ENCODE data around the gene RHCE. TPM values are rescaled to one million over a fixed set of nuclear protein-coding genes. Genes with fewer than 3 reads are reported as not detected.

RHCE gene
- total and polyA plus RNA-seq, 5 donors from 2014 or later = 0.16 to 0.45 (median 0.31) TPM; not detected in 1

DNA sequence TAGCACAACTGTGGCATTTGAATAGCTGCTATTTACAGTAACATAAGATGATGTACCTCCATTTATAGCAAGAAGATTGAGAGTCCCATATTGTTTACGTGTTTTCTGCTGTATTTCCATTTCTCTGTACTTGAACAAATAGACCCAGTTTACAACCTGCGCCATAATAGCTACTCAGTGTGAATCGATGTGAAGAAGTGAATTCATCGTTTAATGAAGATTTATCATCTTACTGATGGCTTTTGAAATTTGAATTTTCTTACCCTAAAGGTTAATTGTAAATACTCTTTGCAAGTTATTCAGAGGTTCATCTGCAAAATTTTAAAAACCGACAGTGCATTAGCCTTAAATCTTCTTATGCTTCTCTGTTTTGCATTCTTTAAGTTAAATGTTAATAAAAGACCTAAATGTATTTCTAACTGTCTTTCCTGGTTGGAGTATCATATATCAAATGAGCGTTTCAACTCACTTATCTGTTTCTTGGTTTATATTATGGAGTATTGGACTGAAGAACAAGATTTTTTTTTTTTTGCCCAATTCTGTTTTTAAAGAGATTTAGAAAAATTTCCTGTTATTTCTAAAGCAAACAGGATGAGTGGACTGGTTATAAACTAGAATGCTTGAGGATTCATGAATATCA, 12.2 kb upstream of the RHCE start:
- H3K27me3 ChIP-seq (ENCODE audit: control insufficient read depth, insufficient read depth, low read length) = no peaks in the 10 kb centered on the region
- Mint-ChIP-seq H3K4me1 (peaks cover 44 to 68% (median 59%) of the 10 kb centered on the region in 4 donors), H3K4me3 (peak overlapping the region; percentile 90 to 97 (median 94)), H3K36me3 (no peaks in the 10 kb centered on the region), H3K27me3 (peaks cover 11% of the 10 kb centered on the region), H3K27ac (peak overlapping the region; percentile 69 to 93 (median 92)), H3K9me3 (no peaks in the 10 kb centered on the region)
- H3K9me3 ChIP-seq (ENCODE audit: control insufficient read depth in 2 of 2, low read length in 2 of 2) = no peaks in the 10 kb centered on the region
- H3K4me3 ChIP-seq (ENCODE audit: low read depth, low read length) = peak overlapping the region; percentile 88
- H3K36me3 ChIP-seq (ENCODE audit: control insufficient read depth, insufficient read depth, low read length) = peaks cover 6% of the 10 kb centered on the region
- peaks cover 42% of the 10 kb centered on the region for H3K4me1 ChIP-seq (ENCODE audit: control insufficient read depth, insufficient read depth, low read length, poor library complexity, severe bottlenecking)
- ATAC-seq (ENCODE audit: low read depth in 2 of 2) (no peak), DNase-seq (no peak)
- H3K27ac ChIP-seq (ENCODE audit: insufficient read depth, low read length, poor library complexity, severe bottlenecking) = peak overlapping the region; percentile 64

DNA sequence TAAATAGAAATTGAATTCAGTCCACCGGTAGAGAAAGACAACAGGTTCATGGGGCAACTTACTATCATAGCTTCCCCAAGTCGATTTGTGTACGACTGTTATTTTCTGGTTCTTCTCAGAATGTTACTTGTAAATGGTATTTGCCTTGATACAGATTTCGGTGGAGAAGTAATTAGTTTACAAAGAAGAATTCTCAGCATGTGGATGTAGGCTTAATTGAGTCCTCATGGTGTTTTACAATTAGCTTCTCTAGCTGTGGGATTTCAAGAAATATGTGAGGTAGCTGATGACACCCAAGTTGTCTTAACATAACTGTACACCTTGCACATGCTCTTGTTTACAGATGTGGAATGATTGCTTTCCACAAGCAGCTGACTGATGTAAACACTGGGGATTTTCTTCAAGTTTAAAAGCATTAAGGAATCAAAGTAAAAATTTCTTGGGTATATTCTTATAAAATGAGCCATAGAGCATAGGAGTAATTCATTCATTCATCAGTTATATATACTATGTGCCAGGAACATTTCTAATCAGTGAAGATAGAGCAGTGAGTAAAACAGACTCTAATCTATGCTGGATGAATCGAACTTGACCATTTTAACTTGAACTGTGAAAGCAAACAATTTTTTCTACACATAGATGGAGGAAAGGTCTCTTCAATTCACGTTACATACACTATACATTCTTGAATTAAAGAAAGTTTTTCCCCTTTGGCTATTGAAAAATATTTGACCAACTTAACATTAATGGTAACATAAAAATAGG, 11.5 kb upstream of the RHCE start:
- DNase-seq = peak in 1 of 3 donors; percentile 17
- peaks cover 11% of the 10 kb centered on the region for H3K27me3 Mint-ChIP-seq
- Histone ChIP-seq H3K4me3 (ENCODE audit: low read depth, low read length) (peak overlapping the region; percentile 88), H3K9me3 (ENCODE audit: control insufficient read depth in 2 of 2, low read length in 2 of 2) (no peaks in the 10 kb centered on the region), H3K27me3 (ENCODE audit: control insufficient read depth, insufficient read depth, low read length) (no peaks in the 10 kb centered on the region), H3K36me3 (ENCODE audit: control insufficient read depth, insufficient read depth, low read length) (peaks cover under 1% of the 10 kb centered on the region), H3K27ac (ENCODE audit: insufficient read depth, low read length, poor library complexity, severe bottlenecking) (peak overlapping the region; percentile 64), H3K4me1 (ENCODE audit: control insufficient read depth, insufficient read depth, low read length, poor library complexity, severe bottlenecking) (peaks cover 42% of the 10 kb centered on the region)
- H3K9me3 Mint-ChIP-seq = no peaks in the 10 kb centered on the region
- no peak for ATAC-seq (ENCODE audit: low read depth in 2 of 2)
- H3K27ac Mint-ChIP-seq = peak overlapping the region; percentile 79 to 93 (median 92)
- H3K4me1 Mint-ChIP-seq = peaks cover 44 to 67% (median 57%) of the 10 kb centered on the region in 4 donors
- no peaks in the 10 kb centered on the region for H3K36me3 Mint-ChIP-seq
- peak overlapping the region; percentile 90 to 97 (median 94) for H3K4me3 Mint-ChIP-seq

- Histone ChIP-seq H3K4me1 (ENCODE audit: control insufficient read depth, insufficient read depth, low read length, poor library complexity, severe bottlenecking) (peaks cover 42% of the 10 kb centered on the region), H3K27me3 (ENCODE audit: control insufficient read depth, insufficient read depth, low read length) (no peaks in the 10 kb centered on the region), H3K9me3 (ENCODE audit: control insufficient read depth in 2 of 2, low read length in 2 of 2) (no peaks in the 10 kb centered on the region), H3K36me3 (ENCODE audit: control insufficient read depth, insufficient read depth, low read length) (no peaks in the 10 kb centered on the region), H3K4me3 (ENCODE audit: low read depth, low read length) (peak overlapping the region; percentile 88), H3K27ac (ENCODE audit: insufficient read depth, low read length, poor library complexity, severe bottlenecking) (peak overlapping the region; percentile 97)
- H3K27me3 Mint-ChIP-seq = peaks cover 11% of the 10 kb centered on the region
- no peaks in the 10 kb centered on the region for H3K36me3 Mint-ChIP-seq
- H3K4me3 Mint-ChIP-seq = peak overlapping the region; percentile 97 to 99 (median 98)
- DNase-seq (peak in 2 of 3 donors; percentile 73 to 85), ATAC-seq (ENCODE audit: low read depth in 2 of 2) (peak; percentile 36 to 38)
- peak overlapping the region; percentile 79 to 100 (median 92) for H3K27ac Mint-ChIP-seq
- peaks cover 42 to 59% (median 52%) of the 10 kb centered on the region in 4 donors for H3K4me1 Mint-ChIP-seq
- H3K9me3 Mint-ChIP-seq = no peaks in the 10 kb centered on the region
Measured at GRCh38 chr1:25430967-25431881, 10.6 kb upstream of the RHCE start.

DNA sequence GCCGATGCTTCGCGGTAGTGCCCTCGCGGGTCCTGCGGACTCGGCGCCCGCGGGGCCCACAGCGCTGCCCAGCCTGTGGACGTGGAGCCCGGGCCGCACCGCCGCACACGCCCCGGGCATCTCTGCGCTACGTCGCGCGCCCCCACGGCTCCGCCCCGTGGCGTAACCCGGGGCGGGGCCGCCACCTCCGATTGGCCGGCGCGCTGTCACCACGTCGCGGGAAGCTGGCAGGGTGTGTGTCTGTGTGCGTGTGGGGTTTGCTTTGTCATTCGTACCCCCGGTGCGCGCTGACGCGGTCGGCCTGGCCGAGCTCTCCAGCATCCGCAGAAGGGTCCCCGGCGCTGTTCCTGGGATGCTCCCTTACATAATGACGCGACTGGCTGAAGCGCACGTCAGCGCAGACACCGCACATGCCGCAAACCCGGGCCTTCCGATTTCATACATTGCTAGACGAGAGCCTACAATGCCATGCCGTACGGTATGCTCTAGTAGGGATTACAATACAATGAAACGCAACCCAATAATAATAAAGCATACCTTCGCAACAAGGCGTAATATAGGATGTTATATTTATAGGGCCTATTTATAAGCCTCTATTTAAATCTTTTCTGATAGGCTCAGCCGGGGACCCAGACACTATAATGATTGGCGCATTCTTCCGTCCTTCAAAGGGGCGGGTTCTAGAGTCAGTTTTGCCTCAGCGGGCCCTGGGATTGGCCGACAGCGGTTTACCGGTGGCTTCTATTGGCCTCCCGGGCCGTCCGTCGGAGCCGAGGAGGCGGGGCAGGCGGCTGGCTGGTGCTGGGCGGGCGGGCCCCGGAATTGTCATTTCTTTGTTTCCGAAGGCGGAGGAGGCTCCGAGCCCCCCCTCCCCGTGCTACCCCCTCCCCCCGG, 9.7 kb upstream of the RHCE start, which contains the start of gene MACO1:
Gene MACO1 (plus strand): TSS at position 825 of the 894 bp plus-strand sequence. CDS start 202 bp downstream, outside the sequence.
- H3K9me3 Mint-ChIP-seq = no peaks in the 10 kb centered on the region
- Histone ChIP-seq H3K27ac (ENCODE audit: insufficient read depth, low read length, poor library complexity, severe bottlenecking) (peak within 1 kb of the TSS; percentile 97), H3K9me3 (ENCODE audit: control insufficient read depth in 2 of 2, low read length in 2 of 2) (no peaks in the 10 kb centered on the region), H3K4me3 (ENCODE audit: low read depth, low read length) (peak within 1 kb of the TSS; percentile 96), H3K27me3 (ENCODE audit: control insufficient read depth, insufficient read depth, low read length) (no peaks in the 10 kb centered on the region), H3K36me3 (ENCODE audit: control insufficient read depth, insufficient read depth, low read length) (no peaks in the 10 kb centered on the region), H3K4me1 (ENCODE audit: control insufficient read depth, insufficient read depth, low read length, poor library complexity, severe bottlenecking) (peaks cover 36% of the 10 kb centered on the region)
- ATAC-seq (ENCODE audit: low read depth in 2 of 2) (peak; percentile 87 to 88), DNase-seq (peak; percentile 94 to 98 (median 97))
- peaks cover 2% of the 10 kb centered on the region for H3K36me3 Mint-ChIP-seq
- H3K4me3 Mint-ChIP-seq = peak within 1 kb of the TSS; percentile 97 to 99 (median 98)
- H3K27me3 Mint-ChIP-seq = peaks cover 11% of the 10 kb centered on the region
- H3K27ac Mint-ChIP-seq = peak within 1 kb of the TSS; percentile 95 to 100 (median 100)
- H3K4me1 Mint-ChIP-seq = peaks cover 33 to 50% (median 43%) of the 10 kb centered on the region in 4 donors

GRCh38 chr1:25428475-25429166, 8.0 kb upstream of the RHCE start:
- Mint-ChIP-seq H3K27me3 (peaks cover 11% of the 10 kb centered on the region), H3K27ac (peak overlapping the region in 2 of 3 donors; percentile 11 to 100), H3K9me3 (no peaks in the 10 kb centered on the region), H3K4me3 (peak overlapping the region; percentile 72 to 94 (median 78)), H3K4me1 (peaks cover 16 to 33% (median 26%) of the 10 kb centered on the region in 4 donors), H3K36me3 (peaks cover 4% of the 10 kb centered on the region)
- DNase-seq (no peak), ATAC-seq (ENCODE audit: low read depth in 2 of 2) (no peak)
- no peaks in the 10 kb centered on the region for H3K36me3 ChIP-seq (ENCODE audit: control insufficient read depth, insufficient read depth, low read length)
- H3K27ac ChIP-seq (ENCODE audit: insufficient read depth, low read length, poor library complexity, severe bottlenecking) = no peak overlapping the region
- no peaks in the 10 kb centered on the region for H3K9me3 ChIP-seq (ENCODE audit: control insufficient read depth in 2 of 2, low read length in 2 of 2)
- no peak overlapping the region for H3K4me3 ChIP-seq (ENCODE audit: low read depth, low read length)
- H3K27me3 ChIP-seq (ENCODE audit: control insufficient read depth, insufficient read depth, low read length) = no peaks in the 10 kb centered on the region
- H3K4me1 ChIP-seq (ENCODE audit: control insufficient read depth, insufficient read depth, low read length, poor library complexity, severe bottlenecking) = peaks cover 19% of the 10 kb centered on the region

GRCh38 chr1:25427696-25428095, 7.1 kb upstream of the RHCE start:
- H3K4me1 ChIP-seq (ENCODE audit: control insufficient read depth, insufficient read depth, low read length, poor library complexity, severe bottlenecking) = peaks cover 11% of the 10 kb centered on the region
- peaks cover 13 to 24% (median 18%) of the 10 kb centered on the region in 4 donors for H3K4me1 Mint-ChIP-seq
- DNase-seq (no peak), ATAC-seq (ENCODE audit: low read depth in 2 of 2) (no peak)
- H3K27me3 Mint-ChIP-seq = peaks cover 15% of the 10 kb centered on the region
- H3K36me3 ChIP-seq (ENCODE audit: control insufficient read depth, insufficient read depth, low read length) = no peaks in the 10 kb centered on the region
- peak overlapping the region in 1 of 3 donors; percentile 9 for H3K27ac Mint-ChIP-seq
- H3K4me3 Mint-ChIP-seq = peak overlapping the region in 2 of 4 donors; percentile 48 to 94
- H3K27ac ChIP-seq (ENCODE audit: insufficient read depth, low read length, poor library complexity, severe bottlenecking) = no peak overlapping the region
- no peaks in the 10 kb centered on the region for H3K9me3 ChIP-seq (ENCODE audit: control insufficient read depth in 2 of 2, low read length in 2 of 2)
- H3K36me3 Mint-ChIP-seq = peaks cover 4% of the 10 kb centered on the region
- H3K4me3 ChIP-seq (ENCODE audit: low read depth, low read length) = no peak overlapping the region
- no peaks in the 10 kb centered on the region for H3K9me3 Mint-ChIP-seq
- no peaks in the 10 kb centered on the region for H3K27me3 ChIP-seq (ENCODE audit: control insufficient read depth, insufficient read depth, low read length)

Measured in CD4-positive, CD25-positive, alpha-beta regulatory T cell (primary cell).